ENCODE measurements around the gene SSBP1. TPM values are rescaled to one million over a fixed set of nuclear protein-coding genes. Genes with fewer than 3 reads are reported as not detected.

SSBP1 gene
- total RNA-seq, 1 experiment from 2014 or later = 193 TPM

- Histone ChIP-seq H3K9me2 (ENCODE audit: insufficient read depth) (no peaks in the 10 kb centered on the region), H3K36me3 (ENCODE audit: low read depth) (no peaks in the 10 kb centered on the region), H3K9me3 (ENCODE audit: insufficient read depth, low read depth) (no peaks in the 10 kb centered on the region), H3K4me2 (no peak overlapping the region), H3K4me1 (replicated peaks; ENCODE audit: insufficient read depth) (no peaks in the 10 kb centered on the region), H3K4me3 (no peak overlapping the region), H3F3A (ENCODE audit: insufficient read depth, low read depth) (no peaks in the 10 kb centered on the region), H2AFZ (no peak overlapping the region), H3K79me2 (ENCODE audit: low read depth) (no peaks in the 10 kb centered on the region), H3K27me3 (ENCODE audit: insufficient read depth, low read depth) (peaks cover 13% of the 10 kb centered on the region; the same call in 1 of the 2 replicates), H4K20me1 (ENCODE audit: insufficient read depth) (no peaks in the 10 kb centered on the region), H3K27ac (no peak overlapping the region)
- intact Hi-C loops (cut with micrococcal nuclease; ENCODE audit: unreplicated experiment) = no loop called here
- ChIA-PET CTCF (no interaction called here), POLR2A (ENCODE audit: unreplicated experiment) (no interaction called here)
- BruUV-seq (replicated peaks) = no TSS peak
- no peak for DNase-seq
- TF ChIP-seq CTCF (conservative IDR thresholded peaks at IDR 0.05) = no peak
- TF ChIP-seq EZH2 (IDR thresholded peaks at IDR 0.05; ENCODE audit: low read depth) = no peak
Observed at GRCh38 chr7:141714571-141714970, 23.6 kb upstream of the SSBP1 start.

- intact Hi-C loops (cut with micrococcal nuclease; ENCODE audit: unreplicated experiment) = no loop called here
- no TSS peak for BruUV-seq (replicated peaks)
- Histone ChIP-seq H3K36me3 (ENCODE audit: low read depth) (no peaks in the 10 kb centered on the region), H3K4me1 (replicated peaks; ENCODE audit: insufficient read depth) (no peaks in the 10 kb centered on the region), H3K9me3 (ENCODE audit: insufficient read depth, low read depth) (no peaks in the 10 kb centered on the region), H3F3A (ENCODE audit: insufficient read depth, low read depth) (no peaks in the 10 kb centered on the region), H3K9me2 (ENCODE audit: insufficient read depth) (no peaks in the 10 kb centered on the region), H3K4me2 (no peak overlapping the region), H3K27ac (no peak overlapping the region), H3K4me3 (no peak overlapping the region), H4K20me1 (ENCODE audit: insufficient read depth) (no peaks in the 10 kb centered on the region), H2AFZ (no peak overlapping the region), H3K79me2 (ENCODE audit: low read depth) (no peaks in the 10 kb centered on the region), H3K27me3 (ENCODE audit: insufficient read depth, low read depth) (peaks cover 13% of the 10 kb centered on the region; the same call in 1 of the 2 replicates)
- ChIA-PET POLR2A (ENCODE audit: unreplicated experiment) (no interaction called here), CTCF (no interaction called here)
- no peak for TF ChIP-seq CTCF (conservative IDR thresholded peaks at IDR 0.05)
- no peak for TF ChIP-seq EZH2 (IDR thresholded peaks at IDR 0.05; ENCODE audit: low read depth)
- DNase-seq = no peak
Observed at GRCh38 chr7:141715018-141715417, 23.1 kb upstream of the SSBP1 start.

GRCh38 chr7:141715794-141716689 lies 22.1 kb upstream of the SSBP1 start:
- H3K79me2 ChIP-seq (ENCODE audit: low read depth) = no peaks in the 10 kb centered on the region
- H3K27me3 ChIP-seq (ENCODE audit: insufficient read depth, low read depth) = peaks cover 13% of the 10 kb centered on the region; the same call in 1 of the 2 replicates
- no peak overlapping the region for H3K4me2 ChIP-seq
- H3K4me3 ChIP-seq = no peak overlapping the region
- H3F3A ChIP-seq (ENCODE audit: insufficient read depth, low read depth) = no peaks in the 10 kb centered on the region
- no peak overlapping the region for H2AFZ ChIP-seq
- ChIA-PET CTCF (no interaction called here), POLR2A (ENCODE audit: unreplicated experiment) (no interaction called here)
- H3K4me1 ChIP-seq (replicated peaks; ENCODE audit: insufficient read depth) = no peaks in the 10 kb centered on the region
- H3K36me3 ChIP-seq (ENCODE audit: low read depth) = no peaks in the 10 kb centered on the region
- no peak overlapping the region for H3K27ac ChIP-seq
- no peak for DNase-seq
- no peaks in the 10 kb centered on the region for H3K9me3 ChIP-seq (ENCODE audit: insufficient read depth, low read depth)
- no peaks in the 10 kb centered on the region for H4K20me1 ChIP-seq (ENCODE audit: insufficient read depth)
- intact Hi-C loops (cut with micrococcal nuclease; ENCODE audit: unreplicated experiment) = no loop called here
- H3K9me2 ChIP-seq (ENCODE audit: insufficient read depth) = no peaks in the 10 kb centered on the region
- no TSS peak for BruUV-seq (replicated peaks)
- TF ChIP-seq EZH2 (IDR thresholded peaks at IDR 0.05; ENCODE audit: low read depth) (no peak), CTCF (conservative IDR thresholded peaks at IDR 0.05) (no peak)
